Esophagus muscularis mucosa (tissue), 4 donors: ENCODE measurements around the gene DNHD1. TPM values are rescaled to one million over a fixed set of nuclear protein-coding genes. Genes with fewer than 3 reads are reported as not detected.
A peak's percentile ranks its signal among the peaks of the same experiment; 100 is the strongest.

Experiments used
- DNase-seq: peaks from one replicate; pipeline ENCODE4 v3.0.0-alpha.2; 2017; ENCODE audit errors: extremely low spot score
- H3K27ac ChIP-seq, 4 donors: fragments of 200-600 bp; sonication (generic); replicated peaks in 1 of 4; 1 replicate in 3 of 4; 2 replicates in 1 of 4; pipeline ENCODE4 v1.5.1; 2016 to 2019; ENCODE audit warnings: mild to moderate bottlenecking in 1 of 4
- H3K27me3 ChIP-seq, 4 donors: fragments of 200-600 bp; sonication (generic); one replicate each; pipeline versions ENCODE4 v1.5.1 to v1.6.0; 2016 to 2019
- H3K36me3 ChIP-seq, 4 donors: fragments of 200-600 bp; sonication (generic); one replicate each; pipeline ENCODE4 v1.5.1; 2016 to 2019
- H3K4me1 ChIP-seq, 4 donors: fragments of 200-600 bp; sonication (generic); one replicate each; pipeline ENCODE4 v1.5.1; 2016 to 2019
- H3K4me3 ChIP-seq, 4 donors: fragments of 200-600 bp; sonication (generic); 1 replicate in 2 of 4; 2 replicates in 2 of 4; pipeline ENCODE4 v1.5.1; 2016 to 2019; ENCODE audit warnings: mild to moderate bottlenecking in 4 of 4, moderate library complexity in 1 of 4
- H3K9me3 ChIP-seq, 4 donors: fragments of 200-600 bp; sonication (generic); 1 replicate in 3 of 4; 2 replicates in 1 of 4; pipeline ENCODE4 v1.5.1; 2016 to 2019
- CTCF ChIP-seq, 3 experiments: fragments of 200-600 bp in 2 of 3; fragments of 450-650 bp in 1 of 3; sonication (generic) in 2 of 3; IDR thresholded peaks; one replicate each; pipeline ENCODE4 v1.5.1; 2017 to 2019; ENCODE audit warnings: antibody characterized with exemption in 3 of 3, mild to moderate bottlenecking in 2 of 3, moderate library complexity in 1 of 3
- EP300 ChIP-seq: sonication (generic); formaldehyde crosslinking; IDR thresholded peaks from one replicate; pipeline ENCODE4 v1.6.1; 2017; ENCODE audit warnings: antibody characterized with exemption
- POLR2A ChIP-seq: fragments of 450-650 bp; IDR thresholded peaks from one replicate; pipeline ENCODE4 v1.6.1; 2017; ENCODE audit warnings: antibody characterized with exemption, moderate library complexity, mild to moderate bottlenecking, low read depth
- POLR2AphosphoS5 ChIP-seq, 2 donors: sonication (generic); formaldehyde crosslinking; IDR thresholded peaks; one replicate each; pipeline ENCODE4 v1.6.1; 2017; ENCODE audit warnings: antibody characterized with exemption in 2 of 2
- WGBS: methylation state at CpG from one replicate; pipeline ENCODE4 v1.1.5; 2018; 5-methylcytosine and 5-hydroxymethylcytosine counted together
- intact Hi-C: fragments of 100-400 bp; cut with DNase I; formaldehyde crosslinking; loops from one replicate; pipeline ENCODE4 v1.15.1; 2023
- total RNA-seq, 4 donors: library from RNA; depleted of rRNA; stranded (reverse); fragments of >200 nt; gene quantifications; one replicate each; pipeline versions ENCODE4 v1.1.0 to v1.2.1, GENCODE V29; 2016

DNHD1 gene
- total RNA-seq, 4 donors from 2014 or later = 6.1 to 14.5 (median 7.0) TPM

GRCh38 chr11:6604081-6604626 is 107.1 kb downstream of the DNHD1 start:
- DNase-seq = peak; percentile 92
- Histone ChIP-seq H3K27ac (peak overlapping the region; percentile 97 to 98 (median 98)), H3K36me3 (peaks cover 35 to 42% (median 40%) of the 10 kb centered on the region in 4 donors), H3K4me3 (peak overlapping the region; percentile 80 to 99 (median 86)), H3K4me1 (peaks cover 64 to 84% (median 79%) of the 10 kb centered on the region in 4 donors), H3K27me3 (no peaks in the 10 kb centered on the region), H3K9me3 (no peaks in the 10 kb centered on the region)
- no peak for TF ChIP-seq EP300
- TF ChIP-seq POLR2A = no peak
- TF ChIP-seq CTCF (IDR thresholded peaks at IDR 0.05) = peak in 2 of 3 experiments; percentile 5 to 18
- peak in 1 of 2 donors; percentile 64 for TF ChIP-seq POLR2AphosphoS5 (IDR thresholded peaks at IDR 0.05)
- WGBS = 1% methylated on average over 13 of the region's 20 CpGs
- intact Hi-C loops = loop anchor here (2.0 to 10.0 kb wide), 3 partner anchors 79 to 209 kb away; partner anchors contain the start of genes MRPL17, SMPD1 and TRIM3

- Histone ChIP-seq H3K36me3 (peaks cover 36 to 42% (median 40%) of the 10 kb centered on the region in 4 donors), H3K27ac (peak overlapping the region; percentile 97 to 98 (median 98)), H3K4me3 (peak overlapping the region; percentile 80 to 99 (median 86)), H3K9me3 (no peaks in the 10 kb centered on the region), H3K4me1 (peaks cover 63 to 84% (median 82%) of the 10 kb centered on the region in 4 donors), H3K27me3 (no peaks in the 10 kb centered on the region)
- DNase-seq = no peak
- TF ChIP-seq CTCF (IDR thresholded peaks at IDR 0.05) = no peak
- no peak for TF ChIP-seq POLR2A
- TF ChIP-seq EP300 = no peak
- no peak for TF ChIP-seq POLR2AphosphoS5 (IDR thresholded peaks at IDR 0.05)
- intact Hi-C loops = loop anchor here (2.0 to 10.0 kb wide), 3 partner anchors 78 to 210 kb away; partner anchors contain the start of genes MRPL17, SMPD1 and TRIM3
- 6% methylated on average over 3 of the region's 3 CpGs for WGBS
These were observed 107.7 kb downstream of the DNHD1 start for GRCh38 chr11:6604790-6605189.

- H3K27me3 ChIP-seq = no peaks in the 10 kb centered on the region
- peak overlapping the region; percentile 80 to 99 (median 86) for H3K4me3 ChIP-seq
- intact Hi-C loops = loop anchor here (10.0 kb wide), 2 partner anchors 132 to 212 kb away; partner anchors contain the start of genes SMPD1 and TRIM3
- no peaks in the 10 kb centered on the region for H3K9me3 ChIP-seq
- H3K4me1 ChIP-seq = peaks cover 68 to 84% (median 82%) of the 10 kb centered on the region in 4 donors
- peak overlapping the region; percentile 97 to 98 (median 98) for H3K27ac ChIP-seq
- TF ChIP-seq POLR2AphosphoS5 (IDR thresholded peaks at IDR 0.05) = peak in 1 of 2 donors; percentile 99
- no peak for TF ChIP-seq EP300
- no peak for TF ChIP-seq CTCF (IDR thresholded peaks at IDR 0.05)
- TF ChIP-seq POLR2A = peak; percentile 46
- DNase-seq = peak; percentile 98
- WGBS = 14% methylated on average over 10 of the region's 11 CpGs
- peaks cover 30 to 42% (median 37%) of the 10 kb centered on the region in 4 donors for H3K36me3 ChIP-seq
These were observed 109.5 kb downstream of the DNHD1 start for GRCh38 chr11:6606471-6607189.

- peak overlapping the region; percentile 80 to 99 (median 86) for H3K4me3 ChIP-seq
- no peaks in the 10 kb centered on the region for H3K27me3 ChIP-seq
- DNase-seq = peak; percentile 12
- intact Hi-C loops = loop anchor here (10.0 kb wide), 2 partner anchors 132 to 212 kb away; partner anchors contain the start of genes SMPD1 and TRIM3
- peak overlapping the region; percentile 97 to 98 (median 98) for H3K27ac ChIP-seq
- H3K36me3 ChIP-seq = peaks cover 30 to 40% (median 36%) of the 10 kb centered on the region in 4 donors
- H3K4me1 ChIP-seq = peaks cover 61 to 79% (median 76%) of the 10 kb centered on the region in 4 donors
- no peaks in the 10 kb centered on the region for H3K9me3 ChIP-seq
- TF ChIP-seq POLR2AphosphoS5 (IDR thresholded peaks at IDR 0.05) = no peak
- no peak for TF ChIP-seq EP300
- no peak for TF ChIP-seq CTCF (IDR thresholded peaks at IDR 0.05)
- no peak for TF ChIP-seq POLR2A
These were observed 110.2 kb downstream of the DNHD1 start for GRCh38 chr11:6607190-6607795.
